Measurements from ENCODE around the gene CNMD.

Gene CNMD

DNA sequence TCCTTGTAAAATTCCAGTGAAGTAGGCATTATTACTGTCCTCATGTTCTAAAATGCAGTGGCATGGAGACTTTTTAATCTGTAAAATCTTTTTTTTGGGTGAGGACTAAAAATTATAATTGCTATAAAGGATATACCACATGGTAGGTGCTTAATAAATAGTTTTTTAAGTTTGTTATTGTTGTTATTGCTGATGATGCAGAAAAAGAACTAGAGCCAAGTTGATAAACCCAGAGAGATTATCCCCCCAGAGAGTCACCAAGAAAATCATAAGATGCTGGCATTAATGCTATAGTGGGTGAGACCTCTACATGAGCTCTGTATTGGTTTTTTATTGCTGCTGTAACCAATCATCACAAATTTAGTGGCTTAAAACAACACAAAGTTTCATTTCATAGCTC, 44.3 kb upstream of the CNMD start:
- TF ChIP-seq, protein P1, sequence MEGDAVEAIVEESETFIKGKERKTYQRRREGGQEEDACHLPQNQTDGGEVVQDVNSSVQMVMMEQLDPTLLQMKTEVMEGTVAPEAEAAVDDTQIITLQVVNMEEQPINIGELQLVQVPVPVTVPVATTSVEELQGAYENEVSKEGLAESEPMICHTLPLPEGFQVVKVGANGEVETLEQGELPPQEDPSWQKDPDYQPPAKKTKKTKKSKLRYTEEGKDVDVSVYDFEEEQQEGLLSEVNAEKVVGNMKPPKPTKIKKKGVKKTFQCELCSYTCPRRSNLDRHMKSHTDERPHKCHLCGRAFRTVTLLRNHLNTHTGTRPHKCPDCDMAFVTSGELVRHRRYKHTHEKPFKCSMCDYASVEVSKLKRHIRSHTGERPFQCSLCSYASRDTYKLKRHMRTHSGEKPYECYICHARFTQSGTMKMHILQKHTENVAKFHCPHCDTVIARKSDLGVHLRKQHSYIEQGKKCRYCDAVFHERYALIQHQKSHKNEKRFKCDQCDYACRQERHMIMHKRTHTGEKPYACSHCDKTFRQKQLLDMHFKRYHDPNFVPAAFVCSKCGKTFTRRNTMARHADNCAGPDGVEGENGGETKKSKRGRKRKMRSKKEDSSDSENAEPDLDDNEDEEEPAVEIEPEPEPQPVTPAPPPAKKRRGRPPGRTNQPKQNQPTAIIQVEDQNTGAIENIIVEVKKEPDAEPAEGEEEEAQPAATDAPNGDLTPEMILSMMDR (IDR thresholded peaks at IDR 0.05; ENCODE audit: low read depth, low read length) = no peak
- DNase-seq (ENCODE audit: low read depth, low spot score) = no peak
- H3K4me3 ChIP-seq (ENCODE audit: low read depth, low read length) = no peak overlapping the region
- in situ Hi-C loops (cut with HindIII; ENCODE audit: low sequenced_read_pairs) = no loop called here

DNA sequence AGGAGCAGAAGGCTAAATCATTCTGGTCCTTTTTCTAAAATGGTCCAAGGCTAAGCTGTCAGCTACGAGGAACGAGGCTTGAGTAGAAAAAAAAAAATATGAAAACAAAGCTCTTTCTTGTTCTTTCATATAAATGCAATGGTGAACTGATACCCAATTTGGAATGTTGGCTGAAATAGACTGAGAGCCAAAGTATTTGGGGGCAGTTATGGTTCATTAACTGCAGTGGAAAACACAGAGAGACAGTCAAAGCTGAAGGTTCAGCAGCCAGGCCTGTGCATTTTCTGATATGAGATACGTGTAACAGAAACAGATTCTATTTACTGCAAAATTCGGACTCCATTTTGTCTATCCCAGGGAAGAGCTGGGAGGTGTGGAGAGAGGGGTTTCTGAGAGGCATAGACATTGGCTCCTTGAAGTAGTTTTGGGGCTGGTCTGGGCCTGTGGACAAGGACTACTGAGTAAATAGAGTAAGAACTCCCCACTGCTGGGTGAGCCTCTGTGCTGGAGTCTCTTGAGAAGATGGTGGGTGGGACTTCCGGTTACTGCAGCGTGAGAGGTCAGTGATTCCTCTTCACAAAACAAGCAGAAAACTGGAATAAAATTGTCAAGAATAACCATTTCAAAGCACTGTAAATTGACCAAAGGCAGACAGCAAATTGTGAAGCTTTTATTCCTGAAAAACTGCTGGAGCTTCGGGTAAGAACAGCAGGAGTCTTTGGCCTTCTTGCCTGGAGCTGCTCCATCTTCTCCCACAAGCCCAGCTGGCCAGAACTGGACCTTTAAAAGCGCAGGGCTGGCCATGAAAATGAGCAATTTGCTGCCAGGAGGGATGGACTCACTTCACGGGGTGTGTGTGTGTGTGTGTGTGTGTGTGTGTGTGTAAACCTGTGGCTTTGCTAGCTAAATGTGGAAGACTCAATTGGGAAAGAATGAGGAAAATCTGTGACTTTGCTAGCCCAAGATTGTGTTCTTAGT, 43.1 kb upstream of the CNMD start:
- no peak overlapping the region for H3K4me3 ChIP-seq (ENCODE audit: low read depth, low read length)
- in situ Hi-C loops (cut with HindIII; ENCODE audit: low sequenced_read_pairs) = no loop called here
- DNase-seq (ENCODE audit: low read depth, low spot score) = no peak
- TF ChIP-seq, protein P1 (IDR thresholded peaks at IDR 0.05; ENCODE audit: low read depth, low read length) = no peak

DNA sequence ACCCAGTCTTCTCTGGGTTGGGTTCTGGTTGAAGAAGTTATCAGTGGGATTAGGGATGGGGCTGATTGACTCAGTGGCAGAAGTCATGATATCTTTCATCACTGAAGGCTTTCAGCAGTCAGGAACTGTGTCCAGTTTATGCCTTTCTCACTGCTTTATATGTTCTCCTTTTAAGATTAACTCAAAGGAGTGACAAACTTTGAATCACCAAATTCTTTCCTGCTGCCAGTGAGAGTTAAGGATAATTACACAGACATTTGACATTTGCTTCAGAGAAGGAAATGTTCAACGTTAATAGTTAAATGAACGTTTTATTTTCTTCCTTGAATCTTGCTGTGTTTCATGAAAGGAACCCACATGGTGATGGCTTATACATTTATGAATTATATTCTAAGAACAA, 41.0 kb upstream of the CNMD start:
- DNase-seq (ENCODE audit: low read depth, low spot score) = no peak
- TF ChIP-seq, protein P1 (IDR thresholded peaks at IDR 0.05; ENCODE audit: low read depth, low read length) = no peak
- no peak overlapping the region for H3K4me3 ChIP-seq (ENCODE audit: low read depth, low read length)
- in situ Hi-C loops (cut with HindIII; ENCODE audit: low sequenced_read_pairs) = no loop called here

DNA sequence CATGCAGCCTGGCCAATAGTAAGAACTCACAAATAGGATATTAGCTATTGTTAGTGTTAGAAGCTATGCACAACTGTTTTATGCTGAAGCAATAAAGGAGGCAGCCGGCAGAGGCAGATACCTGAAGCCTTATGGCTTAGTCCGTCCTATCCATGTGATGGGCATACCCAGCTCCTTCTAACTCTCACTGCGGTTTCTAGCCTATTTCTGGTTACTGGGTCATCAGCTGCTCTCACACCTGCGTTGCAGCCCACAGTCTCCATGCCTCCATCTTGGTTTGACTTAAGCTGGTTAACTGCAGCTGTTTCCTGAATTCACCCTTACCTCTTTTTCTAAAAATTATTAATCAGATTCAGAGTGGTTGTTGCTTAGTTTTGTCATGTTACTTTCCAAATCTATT, 40.5 kb upstream of the CNMD start:
- no peak overlapping the region for H3K4me3 ChIP-seq (ENCODE audit: low read depth, low read length)
- no peak for DNase-seq (ENCODE audit: low read depth, low spot score)
- in situ Hi-C loops (cut with HindIII; ENCODE audit: low sequenced_read_pairs) = no loop called here
- TF ChIP-seq, protein P1 (IDR thresholded peaks at IDR 0.05; ENCODE audit: low read depth, low read length) = no peak

DNA sequence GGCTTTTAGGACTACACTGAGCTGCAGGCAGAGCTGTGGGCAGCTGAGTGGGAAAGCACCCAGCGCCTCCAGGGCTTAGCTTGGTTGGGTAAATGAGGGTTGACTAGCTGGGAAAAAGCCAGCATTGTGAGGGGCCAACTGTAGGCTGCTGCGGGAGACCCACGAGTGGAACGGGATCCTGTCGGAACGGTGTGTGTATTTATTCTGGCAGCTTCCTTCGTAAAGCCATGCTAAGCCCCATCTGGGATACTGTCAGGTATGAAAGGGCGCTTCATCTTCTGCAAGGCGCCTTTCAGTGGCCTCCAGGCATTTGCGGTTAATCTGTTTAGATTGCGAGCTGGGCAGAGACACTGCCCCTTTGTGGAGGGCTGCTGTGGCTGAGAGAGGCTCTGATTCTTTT, 39.5 kb upstream of the CNMD start:
- no peak for DNase-seq (ENCODE audit: low read depth, low spot score)
- in situ Hi-C loops (cut with HindIII; ENCODE audit: low sequenced_read_pairs) = no loop called here
- TF ChIP-seq, protein P1 (IDR thresholded peaks at IDR 0.05; ENCODE audit: low read depth, low read length) = no peak
- no peak overlapping the region for H3K4me3 ChIP-seq (ENCODE audit: low read depth, low read length)

DNA sequence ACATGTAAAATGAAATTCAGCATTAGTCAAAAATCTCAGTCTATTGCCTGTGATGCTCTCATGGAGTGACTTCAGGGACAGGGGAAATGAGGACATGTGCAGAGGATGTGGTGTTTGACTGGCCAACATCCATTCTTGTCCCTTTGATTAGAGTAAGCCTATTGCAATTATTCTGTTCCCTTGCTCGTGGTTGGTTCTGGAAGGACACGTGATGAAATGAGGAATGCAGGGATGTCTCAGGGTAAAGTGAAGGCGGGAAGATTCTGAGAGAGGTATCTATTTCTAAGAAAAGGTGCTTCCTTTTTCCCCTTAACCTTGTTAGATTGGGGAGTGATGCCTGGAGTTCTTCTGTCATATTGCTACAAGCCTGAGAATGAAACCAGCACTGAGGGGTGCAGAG, 37.1 kb upstream of the CNMD start:
- no peak for DNase-seq (ENCODE audit: low read depth, low spot score)
- no peak overlapping the region for H3K4me3 ChIP-seq (ENCODE audit: low read depth, low read length)
- TF ChIP-seq, protein P1 (IDR thresholded peaks at IDR 0.05; ENCODE audit: low read depth, low read length) = no peak
- in situ Hi-C loops (cut with HindIII; ENCODE audit: low sequenced_read_pairs) = no loop called here

All from astrocyte of the spinal cord (primary cell).